Esophagus muscularis mucosa (tissue), 4 donors: ENCODE measurements around the gene NUPR1. TPM values are rescaled to one million over a fixed set of nuclear protein-coding genes. Genes with fewer than 3 reads are reported as not detected.
A peak's percentile ranks its signal among the peaks of the same experiment; 100 is the strongest.
"Not testable (repeated sequence)": the region's sequence is repeated elsewhere in the genome, so short reads cannot be mapped to it uniquely, and the experiment has no call there.

Experiments
- DNase-seq: peaks from one replicate; pipeline ENCODE4 v3.0.0-alpha.2; 2017; ENCODE audit errors: extremely low spot score
- H3K27ac ChIP-seq, 4 donors: fragments of 200-600 bp; sonication (generic); replicated peaks in 1 of 4; 1 replicate in 3 of 4; 2 replicates in 1 of 4; pipeline ENCODE4 v1.5.1; 2016 to 2019; ENCODE audit warnings: mild to moderate bottlenecking in 1 of 4
- H3K27me3 ChIP-seq, 4 donors: fragments of 200-600 bp; sonication (generic); one replicate each; pipeline versions ENCODE4 v1.5.1 to v1.6.0; 2016 to 2019
- H3K36me3 ChIP-seq, 4 donors: fragments of 200-600 bp; sonication (generic); one replicate each; pipeline ENCODE4 v1.5.1; 2016 to 2019
- H3K4me1 ChIP-seq, 4 donors: fragments of 200-600 bp; sonication (generic); one replicate each; pipeline ENCODE4 v1.5.1; 2016 to 2019
- H3K4me3 ChIP-seq, 4 donors: fragments of 200-600 bp; sonication (generic); 1 replicate in 2 of 4; 2 replicates in 2 of 4; pipeline ENCODE4 v1.5.1; 2016 to 2019; ENCODE audit warnings: mild to moderate bottlenecking in 4 of 4, moderate library complexity in 1 of 4
- H3K9me3 ChIP-seq, 4 donors: fragments of 200-600 bp; sonication (generic); 1 replicate in 3 of 4; 2 replicates in 1 of 4; pipeline ENCODE4 v1.5.1; 2016 to 2019
- EP300 ChIP-seq: sonication (generic); formaldehyde crosslinking; IDR thresholded peaks from one replicate; pipeline ENCODE4 v1.6.1; 2017; ENCODE audit warnings: antibody characterized with exemption
- POLR2A ChIP-seq: fragments of 450-650 bp; IDR thresholded peaks from one replicate; pipeline ENCODE4 v1.6.1; 2017; ENCODE audit warnings: antibody characterized with exemption, moderate library complexity, mild to moderate bottlenecking, low read depth
- POLR2AphosphoS5 ChIP-seq, 2 donors: sonication (generic); formaldehyde crosslinking; IDR thresholded peaks; one replicate each; pipeline ENCODE4 v1.6.1; 2017; ENCODE audit warnings: antibody characterized with exemption in 2 of 2
- WGBS: methylation state at CpG from one replicate; pipeline ENCODE4 v1.1.5; 2018; 5-methylcytosine and 5-hydroxymethylcytosine counted together
- intact Hi-C: fragments of 100-400 bp; cut with DNase I; formaldehyde crosslinking; loops from one replicate; pipeline ENCODE4 v1.15.1; 2023
- total RNA-seq, 4 donors: library from RNA; depleted of rRNA; stranded (reverse); fragments of >200 nt; gene quantifications; one replicate each; pipeline versions ENCODE4 v1.1.0 to v1.2.1, GENCODE V29; 2016
- TF ChIP-seq, protein P1 (sequence below), 3 experiments: fragments of 200-600 bp in 2 of 3; fragments of 450-650 bp in 1 of 3; sonication (generic) in 2 of 3; IDR thresholded peaks; one replicate each; pipeline ENCODE4 v1.5.1; 2017 to 2019; ENCODE audit warnings: antibody characterized with exemption in 3 of 3, mild to moderate bottlenecking in 2 of 3, moderate library complexity in 1 of 3

The NUPR1 gene
- total RNA-seq, 4 donors from 2014 or later: 30.3 to 66.1 (median 51.3) TPM

DNA sequence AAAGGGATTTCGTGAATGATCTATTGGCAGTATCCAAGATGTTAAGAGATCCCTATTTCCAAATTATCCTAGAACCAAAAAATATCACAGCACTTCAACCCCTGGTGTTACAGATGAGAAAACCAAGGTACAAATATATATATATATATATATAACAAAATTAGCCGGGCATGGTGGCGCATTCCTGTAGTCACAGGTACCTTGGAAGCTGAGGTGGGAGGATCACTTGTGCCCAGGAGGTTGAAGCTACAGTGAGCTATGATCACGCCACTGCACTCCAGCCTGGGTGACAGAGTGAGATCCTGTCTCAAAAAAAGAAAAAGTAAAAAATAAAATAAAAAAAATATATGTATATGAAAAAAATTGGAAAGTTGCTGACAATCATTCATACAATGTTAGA, 46.3 kb downstream of the NUPR1 start:
- H3K27ac ChIP-seq: peak overlapping the region; percentile 92 to 95 (median 94)

DNA sequence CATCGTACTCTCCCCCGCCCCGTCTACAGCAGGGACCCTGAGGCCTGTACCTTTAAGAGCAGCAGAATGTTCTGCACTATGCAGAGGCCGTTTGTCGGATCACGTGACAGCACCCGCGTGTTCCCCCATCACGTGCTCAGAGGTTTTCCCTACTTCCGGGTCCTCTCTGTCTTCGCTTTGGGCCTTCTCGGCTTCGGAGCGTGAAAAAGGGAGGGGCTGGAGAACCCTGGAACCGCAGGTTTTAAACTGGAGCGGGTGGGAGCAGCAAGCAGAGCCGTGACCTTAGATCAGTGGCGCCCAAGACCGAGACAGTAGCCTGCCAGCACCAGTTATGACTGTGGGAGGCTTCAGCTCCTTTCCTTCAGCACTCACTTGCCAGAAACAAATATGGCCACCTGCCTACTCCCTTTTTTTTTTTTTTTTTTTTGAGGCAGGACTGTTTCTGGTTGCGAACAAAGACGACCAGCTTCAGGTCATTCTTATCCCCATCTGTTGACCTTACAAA, 46.8 kb downstream of the NUPR1 start, which contains the start of gene CLN3:
Gene CLN3 (minus strand): TSS at position 105 of the 505 bp plus-strand sequence. CDS start 315 bp downstream, outside the sequence.
- Histone ChIP-seq H3K36me3 (peaks cover 16 to 32% (median 26%) of the 10 kb centered on the region in 4 donors), H3K27ac (peak within 1 kb of the TSS; percentile 92 to 95 (median 94)), H3K4me3 (peak within 1 kb of the TSS; percentile 76 to 99 (median 98)), H3K27me3 (no peaks in the 10 kb centered on the region), H3K9me3 (no peaks in the 10 kb centered on the region), H3K4me1 (peaks cover 8 to 27% (median 23%) of the 10 kb centered on the region in 4 donors)
- intact Hi-C loops: loop anchor here (2.0 kb wide), 1 partner anchor 63 kb away; no protein-coding TSS in a partner anchor
- under 1% methylated on average over 18 of the region's 21 CpGs for WGBS
- no peak for TF ChIP-seq EP300
- no peak for TF ChIP-seq POLR2A
- TF ChIP-seq POLR2AphosphoS5 (IDR thresholded peaks at IDR 0.05): peak; percentile 68 to 84
- peak; percentile 98 for DNase-seq

More for the DNA sequence above, 46.3 kb downstream of the NUPR1 start:
- 54% methylated on average over 4 of the region's 4 CpGs for WGBS
- TF ChIP-seq POLR2A (no peak), EP300 (no peak), POLR2AphosphoS5 (IDR thresholded peaks at IDR 0.05) (no peak)
- TF ChIP-seq, protein P1, sequence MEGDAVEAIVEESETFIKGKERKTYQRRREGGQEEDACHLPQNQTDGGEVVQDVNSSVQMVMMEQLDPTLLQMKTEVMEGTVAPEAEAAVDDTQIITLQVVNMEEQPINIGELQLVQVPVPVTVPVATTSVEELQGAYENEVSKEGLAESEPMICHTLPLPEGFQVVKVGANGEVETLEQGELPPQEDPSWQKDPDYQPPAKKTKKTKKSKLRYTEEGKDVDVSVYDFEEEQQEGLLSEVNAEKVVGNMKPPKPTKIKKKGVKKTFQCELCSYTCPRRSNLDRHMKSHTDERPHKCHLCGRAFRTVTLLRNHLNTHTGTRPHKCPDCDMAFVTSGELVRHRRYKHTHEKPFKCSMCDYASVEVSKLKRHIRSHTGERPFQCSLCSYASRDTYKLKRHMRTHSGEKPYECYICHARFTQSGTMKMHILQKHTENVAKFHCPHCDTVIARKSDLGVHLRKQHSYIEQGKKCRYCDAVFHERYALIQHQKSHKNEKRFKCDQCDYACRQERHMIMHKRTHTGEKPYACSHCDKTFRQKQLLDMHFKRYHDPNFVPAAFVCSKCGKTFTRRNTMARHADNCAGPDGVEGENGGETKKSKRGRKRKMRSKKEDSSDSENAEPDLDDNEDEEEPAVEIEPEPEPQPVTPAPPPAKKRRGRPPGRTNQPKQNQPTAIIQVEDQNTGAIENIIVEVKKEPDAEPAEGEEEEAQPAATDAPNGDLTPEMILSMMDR (IDR thresholded peaks at IDR 0.05): no peak
- Histone ChIP-seq H3K36me3 (peaks cover 11 to 27% (median 21%) of the 10 kb centered on the region in 4 donors), H3K4me1 (peaks cover 8 to 27% (median 23%) of the 10 kb centered on the region in 4 donors), H3K27me3 (no peaks in the 10 kb centered on the region), H3K9me3 (no peaks in the 10 kb centered on the region), H3K4me3 (peak overlapping the region; percentile 76 to 99 (median 98))
- DNase-seq: no peak
- intact Hi-C loops: no loop called here

DNA sequence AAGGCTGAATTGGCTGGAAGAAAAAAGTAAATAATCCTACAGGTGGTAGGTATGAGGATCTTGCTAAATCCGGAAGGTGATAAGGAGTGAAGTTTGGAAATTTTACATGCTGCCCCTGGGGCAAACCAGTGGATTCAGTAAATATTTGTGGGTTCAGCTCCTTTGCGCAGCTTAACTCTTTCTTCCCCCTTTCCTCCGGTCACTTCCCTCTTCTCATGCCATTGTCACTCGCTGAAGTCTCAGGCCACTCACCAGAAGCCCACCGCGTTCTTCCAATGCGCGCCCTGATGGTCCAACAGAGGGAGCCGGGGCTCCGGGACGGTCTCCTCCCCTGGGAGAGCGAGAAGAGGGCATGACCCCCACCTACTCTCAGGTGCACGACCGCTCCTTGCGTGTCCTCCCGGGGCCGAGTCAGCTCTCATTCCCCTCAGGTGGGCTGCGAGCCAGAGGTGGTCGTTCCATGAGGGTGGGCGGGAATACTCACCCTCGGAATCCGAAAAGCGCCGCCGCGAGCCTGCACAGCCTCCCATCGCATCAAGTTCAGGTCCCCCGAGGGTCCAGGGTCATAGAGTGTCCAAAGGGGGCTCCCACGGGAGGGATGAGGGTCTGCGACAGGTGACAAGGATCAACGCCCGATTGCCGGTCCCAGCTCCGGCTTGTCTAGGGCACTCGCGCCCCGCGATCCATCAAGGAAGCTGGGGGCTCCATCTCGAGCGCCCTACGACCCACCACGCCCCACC, 47.4 kb downstream of the NUPR1 start:
- Histone ChIP-seq H3K4me3 (peak overlapping the region; percentile 76 to 99 (median 98)), H3K4me1 (peaks cover 8 to 27% (median 23%) of the 10 kb centered on the region in 4 donors), H3K36me3 (peaks cover 21 to 38% (median 32%) of the 10 kb centered on the region in 4 donors), H3K27ac (peak overlapping the region; percentile 92 to 95 (median 94)), H3K9me3 (no peaks in the 10 kb centered on the region), H3K27me3 (no peaks in the 10 kb centered on the region)
- intact Hi-C loops: loop anchor here (2.0 kb wide), 1 partner anchor 63 kb away; no protein-coding TSS in a partner anchor
- TF ChIP-seq EP300: no peak
- TF ChIP-seq, protein P1 (IDR thresholded peaks at IDR 0.05): peak; percentile 40 to 53 (median 50)
- WGBS: 3% methylated on average over 6 of the region's 42 CpGs
- peak; percentile 94 for DNase-seq

DNA sequence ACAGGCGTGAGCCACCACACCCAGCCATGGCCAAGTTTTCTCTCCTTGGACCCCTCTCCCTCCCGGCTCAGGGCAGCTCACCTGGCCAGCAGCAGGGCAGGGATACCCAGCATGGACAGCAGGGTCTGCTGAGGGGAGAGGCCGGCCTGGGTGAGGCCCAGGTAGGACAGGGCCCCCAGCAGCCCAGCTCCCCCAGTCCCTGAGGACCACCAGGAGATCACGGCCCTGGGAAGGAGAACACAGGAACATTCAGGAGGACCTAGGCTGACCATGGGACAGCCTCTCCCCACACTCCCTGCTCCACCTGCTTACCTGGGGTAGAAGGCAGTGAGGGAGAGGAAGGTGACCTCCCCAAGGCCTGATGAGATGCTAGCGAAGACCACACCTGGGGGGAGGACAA, 52.5 kb downstream of the NUPR1 start:
- Histone ChIP-seq H3K9me3 (no peaks in the 10 kb centered on the region), H3K4me1 (peaks cover 8 to 23% (median 19%) of the 10 kb centered on the region in 4 donors), H3K27me3 (no peaks in the 10 kb centered on the region), H3K36me3 (peaks cover 49 to 87% (median 70%) of the 10 kb centered on the region in 4 donors), H3K4me3 (no peak overlapping the region), H3K27ac (no peak overlapping the region)
- intact Hi-C loops: no loop called here
- DNase-seq: no peak
- WGBS: 98% methylated on average over 5 of the region's 5 CpGs
- TF ChIP-seq POLR2A: no peak
- TF ChIP-seq, protein P1 (IDR thresholded peaks at IDR 0.05): no peak
- no peak for TF ChIP-seq EP300
- no peak for TF ChIP-seq POLR2AphosphoS5 (IDR thresholded peaks at IDR 0.05)

DNA sequence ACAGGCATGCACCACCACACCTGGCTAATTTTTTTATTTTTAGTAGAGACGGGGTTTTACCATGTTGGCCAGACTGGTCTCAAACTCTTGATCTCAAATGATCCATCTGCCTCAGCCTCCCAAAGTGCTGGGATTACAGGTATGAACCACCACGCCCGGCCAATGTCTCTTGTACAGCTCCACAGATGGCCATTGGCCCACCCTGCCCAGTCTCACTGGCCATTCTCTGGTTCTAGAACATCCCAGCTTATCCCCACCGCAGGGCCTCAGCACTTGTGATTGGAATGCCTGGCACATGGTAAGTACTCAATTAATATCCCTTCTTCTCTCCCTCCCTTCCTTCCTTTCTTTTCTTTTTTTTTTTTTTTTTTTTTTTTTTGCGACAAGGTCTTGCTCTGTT, 55.4 kb downstream of the NUPR1 start:
- H3K9me3 ChIP-seq, H3K4me1 ChIP-seq, H3K27me3 ChIP-seq, H3K4me3 ChIP-seq, DNase-seq, intact Hi-C loops, H3K27ac ChIP-seq: not testable (repeated sequence)
- 97% methylated on average over 5 of the region's 5 CpGs for WGBS
- H3K36me3 ChIP-seq: peaks cover 61 to 97% (median 85%) of the 10 kb centered on the region in 4 donors

Other genes starting within 250 kb of the NUPR1 start
- gene SBK1, start 246.4 kb downstream of the NUPR1 start, total RNA-seq: under 1 TPM; under 0.01 to 0.78 (median 0.17) TPM
- 1 to 10 TPM in 2 of 4 donors, under 1 TPM in 1, not detected in 1; 0.58 to 3.3 (median 2.7) TPM for gene NPIPB6, start 175.5 kb downstream of the NUPR1 start, total RNA-seq
- 100 to 1,000 TPM; 113 to 225 (median 116) TPM for gene EIF3CL, start 135.1 kb downstream of the NUPR1 start, total RNA-seq
- under 1 TPM in 1 of 4 donors, not detected in 3; 0.75 TPM for gene NPIPB7, start 66.6 kb downstream of the NUPR1 start, total RNA-seq
- gene CLN3, start 46.9 kb downstream of the NUPR1 start, total RNA-seq: 10 to 100 TPM; 10.3 to 23.3 (median 16.6) TPM
- gene APOBR, start 44.3 kb downstream of the NUPR1 start, total RNA-seq: 1 to 10 TPM in 3 of 4 donors, under 1 TPM in 1; 0.83 to 3.5 (median 1.6) TPM
- not detected for gene IL27, start 32.1 kb downstream of the NUPR1 start, total RNA-seq
- gene SGF29, start 14.9 kb upstream of the NUPR1 start, total RNA-seq: 10 to 100 TPM; 33.2 to 43.4 (median 39.9) TPM
- gene SULT1A2, start 58.1 kb upstream of the NUPR1 start, total RNA-seq: 1 to 10 TPM in 2 of 4 donors, under 1 TPM in 1, not detected in 1; 0.97 to 1.8 (median 1.3) TPM
- gene SULT1A1, start 71.1 kb upstream of the NUPR1 start, total RNA-seq: 10 to 100 TPM; 10.4 to 22.0 (median 16.7) TPM
- gene NPIPB8, start 99.1 kb upstream of the NUPR1 start, total RNA-seq: not detected
- 100 to 1,000 TPM in 3 of 4 donors, 10 to 100 TPM in 1; 84.7 to 422 (median 203) TPM for gene EIF3C, start 172.5 kb upstream of the NUPR1 start, total RNA-seq
- 1 to 10 TPM in 2 of 4 donors, under 1 TPM in 2; 0.66 to 2.2 (median 1.3) TPM for gene NPIPB9, start 212.8 kb upstream of the NUPR1 start, total RNA-seq